Measurements from ENCODE around the gene ANKS6.

ANKS6 gene

DNA sequence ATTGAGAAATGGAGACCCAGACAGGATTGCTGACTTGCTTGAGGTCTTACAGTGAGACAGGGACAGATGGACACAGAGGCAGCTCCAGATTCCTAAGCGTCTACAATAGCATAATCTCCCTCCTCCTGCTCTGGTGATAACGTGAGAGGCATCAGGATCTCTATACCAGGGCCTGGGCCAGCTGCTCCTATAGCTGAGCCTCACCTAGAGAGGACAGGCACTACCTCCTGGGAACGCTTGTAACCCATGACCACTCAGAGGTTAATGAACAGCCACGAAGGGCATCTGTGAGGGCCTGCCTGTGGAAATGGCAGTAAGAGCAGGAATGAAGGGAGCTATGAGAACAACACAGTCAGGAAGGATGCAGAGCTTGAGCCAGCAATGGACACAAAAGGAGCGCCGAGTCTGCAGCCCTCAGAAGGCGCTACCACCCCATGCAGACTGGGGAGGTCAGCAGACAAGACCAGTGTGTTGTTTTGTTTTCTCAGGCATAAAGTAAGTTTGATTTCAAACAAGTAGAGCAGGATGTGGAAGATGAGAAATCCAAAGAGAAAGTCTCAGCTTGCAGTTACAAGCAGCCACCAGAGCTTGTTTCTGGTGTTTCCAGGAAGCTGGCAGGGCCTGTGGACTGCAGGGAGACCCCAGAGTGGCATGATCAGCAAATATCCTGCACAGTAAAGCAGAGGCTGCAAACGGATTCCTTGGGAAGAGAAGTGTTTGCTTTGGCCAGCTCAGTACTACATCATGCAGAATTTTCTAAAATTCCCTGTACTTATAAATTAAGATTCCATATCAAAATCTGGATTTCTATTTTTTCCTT, 17.4 kb downstream of the ANKS6 start:
- TF ChIP-seq, protein P1, sequence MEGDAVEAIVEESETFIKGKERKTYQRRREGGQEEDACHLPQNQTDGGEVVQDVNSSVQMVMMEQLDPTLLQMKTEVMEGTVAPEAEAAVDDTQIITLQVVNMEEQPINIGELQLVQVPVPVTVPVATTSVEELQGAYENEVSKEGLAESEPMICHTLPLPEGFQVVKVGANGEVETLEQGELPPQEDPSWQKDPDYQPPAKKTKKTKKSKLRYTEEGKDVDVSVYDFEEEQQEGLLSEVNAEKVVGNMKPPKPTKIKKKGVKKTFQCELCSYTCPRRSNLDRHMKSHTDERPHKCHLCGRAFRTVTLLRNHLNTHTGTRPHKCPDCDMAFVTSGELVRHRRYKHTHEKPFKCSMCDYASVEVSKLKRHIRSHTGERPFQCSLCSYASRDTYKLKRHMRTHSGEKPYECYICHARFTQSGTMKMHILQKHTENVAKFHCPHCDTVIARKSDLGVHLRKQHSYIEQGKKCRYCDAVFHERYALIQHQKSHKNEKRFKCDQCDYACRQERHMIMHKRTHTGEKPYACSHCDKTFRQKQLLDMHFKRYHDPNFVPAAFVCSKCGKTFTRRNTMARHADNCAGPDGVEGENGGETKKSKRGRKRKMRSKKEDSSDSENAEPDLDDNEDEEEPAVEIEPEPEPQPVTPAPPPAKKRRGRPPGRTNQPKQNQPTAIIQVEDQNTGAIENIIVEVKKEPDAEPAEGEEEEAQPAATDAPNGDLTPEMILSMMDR (IDR thresholded peaks at IDR 0.05; ENCODE audit: low read depth, low read length) = no peak

DNA sequence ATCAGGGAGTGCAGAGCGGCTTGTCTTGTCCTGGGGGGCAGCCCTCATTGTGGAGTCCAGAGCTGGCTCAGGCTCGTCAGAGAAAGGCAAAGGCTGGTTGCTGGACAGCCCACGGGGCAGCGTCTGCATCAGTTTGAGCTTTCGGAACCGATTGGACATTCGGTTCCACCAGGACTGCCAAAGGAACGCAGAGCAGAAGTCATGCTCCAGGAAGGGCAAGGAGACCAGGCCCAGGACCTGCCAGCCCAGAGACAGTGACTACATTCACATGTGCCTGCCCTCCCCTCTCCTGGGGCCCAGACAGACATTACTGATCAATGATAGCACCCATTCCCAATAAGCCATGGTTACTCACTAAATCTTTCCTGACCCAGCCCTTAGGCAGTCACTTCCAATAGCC, 18.1 kb downstream of the ANKS6 start:
- H3K4me3 ChIP-seq (ENCODE audit: low read depth, low read length) = no peak overlapping the region
- TF ChIP-seq, protein P1 (IDR thresholded peaks at IDR 0.05; ENCODE audit: low read depth, low read length) = no peak

More for the DNA sequence above, 17.4 kb downstream of the ANKS6 start:
- no peak overlapping the region for H3K4me3 ChIP-seq (ENCODE audit: low read depth, low read length)

DNA sequence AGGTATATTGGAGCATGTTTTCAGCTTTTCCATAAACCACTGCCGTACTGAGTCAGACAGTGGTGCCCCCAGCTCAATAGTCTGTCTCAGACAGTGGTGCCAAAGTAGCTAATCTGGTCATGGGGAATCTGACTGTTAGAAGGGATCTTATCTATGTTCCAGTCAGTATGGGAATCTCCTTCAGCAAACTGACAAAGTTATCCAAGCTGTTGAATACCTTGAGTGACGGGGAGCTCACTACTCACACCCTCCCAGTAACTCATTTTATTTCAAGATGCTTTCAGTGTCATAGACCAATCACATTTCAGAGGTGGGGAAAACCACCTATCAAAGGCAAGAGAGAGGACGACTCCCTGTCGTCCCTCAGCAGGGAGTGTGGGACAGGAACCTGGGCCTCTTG, 18.7 kb downstream of the ANKS6 start:
- H3K4me3 ChIP-seq (ENCODE audit: low read depth, low read length) = no peak overlapping the region

DNA sequence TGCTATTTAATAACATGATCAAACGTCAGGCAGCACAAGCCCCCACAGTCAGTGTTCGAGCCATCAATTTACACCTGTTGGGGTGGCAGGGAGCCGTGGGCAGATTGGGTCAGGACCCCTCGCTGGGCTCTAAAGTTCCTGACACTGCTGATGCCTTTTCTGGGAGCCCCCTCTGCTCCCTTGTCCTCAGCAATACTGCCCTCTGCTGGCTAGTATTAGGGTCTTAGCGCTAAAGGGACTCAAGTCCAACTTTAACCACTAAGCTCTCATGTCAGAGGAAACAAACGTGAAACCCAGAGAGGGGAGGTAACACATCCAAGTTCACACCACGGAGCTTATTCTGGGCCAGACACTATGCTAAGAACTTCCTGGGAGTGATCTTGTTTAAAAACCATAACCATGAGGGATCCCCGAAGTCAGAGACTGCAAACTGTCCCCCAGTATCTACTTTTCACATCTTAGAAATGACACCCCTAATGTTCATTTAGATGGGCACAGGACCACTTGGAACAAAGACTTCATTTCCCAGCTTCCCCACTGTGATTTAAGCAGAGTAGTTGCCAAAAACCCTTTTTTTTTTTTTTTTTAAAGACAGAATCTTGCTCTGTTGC, 20.4 kb downstream of the ANKS6 start:
- TF ChIP-seq, protein P1 (IDR thresholded peaks at IDR 0.05; ENCODE audit: low read depth, low read length) = peak; percentile 64
- H3K4me3 ChIP-seq (ENCODE audit: low read depth, low read length) = no peak overlapping the region

More for the DNA sequence above, 18.7 kb downstream of the ANKS6 start:
- TF ChIP-seq, protein P1 (IDR thresholded peaks at IDR 0.05; ENCODE audit: low read depth, low read length) = no peak

DNA sequence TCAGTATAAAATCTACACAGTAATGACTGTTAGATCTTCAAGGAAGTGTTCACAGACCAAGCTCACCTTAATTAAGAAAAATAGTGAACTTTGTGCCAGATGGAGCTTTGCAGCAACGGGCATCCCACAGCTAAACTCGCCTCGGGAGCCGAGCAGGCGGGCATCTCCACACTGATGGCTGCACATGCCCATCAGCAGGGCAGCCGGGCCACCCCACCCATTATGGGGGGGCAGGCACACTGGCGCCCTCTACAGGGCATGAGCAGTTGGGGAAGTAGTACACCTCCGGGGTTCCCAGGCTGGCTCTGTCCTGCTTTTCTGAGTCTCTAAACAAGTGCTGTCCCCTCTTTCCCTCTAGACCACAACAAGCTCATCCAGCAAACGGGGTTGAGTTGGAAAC, 21.6 kb downstream of the ANKS6 start:
- TF ChIP-seq, protein P1 (IDR thresholded peaks at IDR 0.05; ENCODE audit: low read depth, low read length) = peak; percentile 57
- H3K4me3 ChIP-seq (ENCODE audit: low read depth, low read length) = no peak overlapping the region

DNA sequence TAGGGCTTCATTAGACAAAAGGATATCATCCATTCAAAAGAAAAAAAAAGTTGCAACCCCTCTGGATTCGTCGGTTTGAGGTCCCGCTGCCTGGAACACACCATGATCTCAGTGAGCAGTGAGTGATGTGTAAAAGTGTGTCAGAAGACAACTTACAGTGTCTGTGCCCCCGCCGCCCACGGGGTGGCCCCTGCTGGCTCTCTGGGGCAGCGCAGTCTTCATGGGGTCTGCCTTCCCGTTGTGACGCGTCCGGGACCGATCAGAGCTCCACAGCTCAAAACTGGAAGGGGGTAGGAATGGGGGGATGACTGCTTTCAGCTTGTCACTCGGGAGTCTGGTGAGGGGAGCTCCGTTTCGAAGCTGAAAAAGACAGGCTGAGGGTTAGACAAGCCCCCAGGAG, 22.6 kb downstream of the ANKS6 start:
- TF ChIP-seq, protein P1 (IDR thresholded peaks at IDR 0.05; ENCODE audit: low read depth, low read length) = no peak
- no peak overlapping the region for H3K4me3 ChIP-seq (ENCODE audit: low read depth, low read length)
